Testis (tissue), 3 donors: Measurements from ENCODE around the gene RABEP2. TPM values are rescaled to one million over a fixed set of nuclear protein-coding genes. Genes with fewer than 3 reads are reported as not detected.
"Not testable (repeated sequence)": the region's sequence is repeated elsewhere in the genome, so short reads cannot be mapped to it uniquely, and the experiment has no call there.

Experiments used
- DNase-seq: peaks from one replicate; pipeline ENCODE4 v3.0.0-alpha.2; 2019
- H3K27ac ChIP-seq, 2 donors: fragments of 200-600 bp; sonication (generic); one replicate each; pipeline ENCODE4 v1.5.1; 2019
- H3K27me3 ChIP-seq: fragments of 200-600 bp; sonication (generic); one replicate; pipeline ENCODE4 v1.5.1; 2019
- H3K36me3 ChIP-seq: fragments of 200-600 bp; sonication (generic); one replicate; pipeline ENCODE4 v1.5.1; 2017; ENCODE audit warnings: low read depth; ENCODE audit errors: missing control alignments
- H3K4me1 ChIP-seq: fragments of 200-600 bp; sonication (generic); one replicate; pipeline ENCODE4 v1.5.1; 2019
- H3K4me3 ChIP-seq, 2 donors: fragments of 200-600 bp; sonication (generic); one replicate each; pipeline ENCODE4 v1.5.1; 2017 to 2019
- H3K9me3 ChIP-seq: fragments of 200-600 bp; sonication (generic); one replicate; pipeline ENCODE4 v1.5.1; 2017
- CTCF ChIP-seq, 3 experiments: fragments of 450-650 bp in 2 of 3; fragments of 200-600 bp in 1 of 3; sonication (generic) in 1 of 3; IDR thresholded peaks; one replicate each; pipeline ENCODE4 v1.5.1; 2016 to 2019; ENCODE audit warnings: antibody characterized with exemption in 3 of 3, mild to moderate bottlenecking in 2 of 3, moderate library complexity in 1 of 3
- POLR2A ChIP-seq: fragments of 450-650 bp; IDR thresholded peaks from one replicate; pipeline ENCODE4 v1.6.1; 2017; ENCODE audit warnings: antibody characterized with exemption, mild to moderate bottlenecking, moderate library complexity
- WGBS, 2 donors: methylation state at CpG; one replicate each; pipeline ENCODE4 v1.1.5; 2018; 5-methylcytosine and 5-hydroxymethylcytosine counted together
- intact Hi-C: fragments of 100-400 bp; cut with DNase I; formaldehyde crosslinking; loops from one replicate; pipeline ENCODE4 v1.15.1; 2023; ENCODE audit warnings: low total_unique reads
- polyA plus RNA-seq: library from polyadenylated mRNA; stranded (reverse); fragments of 350-450 nt; fragmentation: Illumina TruSeq; extraction: RNeasy Lipid Tissue Mini Kit (QIAGEN cat#74804); gene quantifications from one replicate; pipeline ENCODE4 v1.2.3, GENCODE V29; 2014; ENCODE audit warnings: low read depth, low replicate concordance; ENCODE audit not compliant: insufficient read depth
- total RNA-seq, 2 donors: library from RNA; depleted of rRNA; stranded (reverse); fragments of >200 nt; gene quantifications; one replicate each; pipeline ENCODE4 v1.2.3, GENCODE V29; 2016

Gene RABEP2
- total and polyA plus RNA-seq, 3 donors from 2014 or later, result 14.2 to 51.8 (median 43.3) TPM

DNA sequence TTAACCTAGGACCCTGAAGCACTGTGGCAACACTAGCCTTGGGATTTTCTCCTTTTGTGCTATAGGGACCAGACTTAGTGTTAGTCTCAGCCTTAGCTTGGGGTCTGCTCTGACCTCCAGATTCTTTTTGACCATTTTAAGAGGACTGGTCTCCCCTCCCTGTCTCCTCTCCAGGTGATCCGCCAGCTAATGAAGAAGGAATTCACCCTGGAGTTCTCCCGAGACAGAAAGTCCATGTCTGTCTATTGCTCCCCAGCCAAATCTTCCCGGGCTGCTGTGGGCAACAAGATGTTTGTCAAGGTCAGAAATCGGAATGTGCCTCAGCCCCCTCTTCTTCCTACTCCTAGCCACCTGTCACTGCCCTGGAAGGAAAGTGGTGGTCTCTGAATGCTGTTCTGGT lies 27.2 kb downstream of the RABEP2 start:
- Histone ChIP-seq H3K4me1 (no peaks in the 10 kb centered on the region), H3K4me3 (no peak overlapping the region), H3K27ac (no peak overlapping the region), H3K27me3 (no peaks in the 10 kb centered on the region), H3K36me3 (no peaks in the 10 kb centered on the region), H3K9me3 (no peaks in the 10 kb centered on the region)
- DNase-seq, result no peak
- intact Hi-C loops, result no loop called here
- 36 to 54% methylated on average over 4 of the region's 4 CpGs for WGBS, 2 donors
- TF ChIP-seq POLR2A, result no peak
- no peak for TF ChIP-seq CTCF (IDR thresholded peaks at IDR 0.05)

- WGBS, 2 donors, result 73 to 87% methylated on average over 4 of the region's 4 CpGs
- Histone ChIP-seq H3K27ac (no peak overlapping the region), H3K27me3 (no peaks in the 10 kb centered on the region), H3K36me3 (no peaks in the 10 kb centered on the region), H3K4me1 (no peaks in the 10 kb centered on the region), H3K9me3 (no peaks in the 10 kb centered on the region), H3K4me3 (no peak overlapping the region)
- TF ChIP-seq CTCF (IDR thresholded peaks at IDR 0.05), result no peak
- no peak for TF ChIP-seq POLR2A
- intact Hi-C loops, result no loop called here
- DNase-seq, result no peak
Observed at GRCh38 chr16:28895609-28896008, 29.4 kb downstream of the RABEP2 start.

DNA sequence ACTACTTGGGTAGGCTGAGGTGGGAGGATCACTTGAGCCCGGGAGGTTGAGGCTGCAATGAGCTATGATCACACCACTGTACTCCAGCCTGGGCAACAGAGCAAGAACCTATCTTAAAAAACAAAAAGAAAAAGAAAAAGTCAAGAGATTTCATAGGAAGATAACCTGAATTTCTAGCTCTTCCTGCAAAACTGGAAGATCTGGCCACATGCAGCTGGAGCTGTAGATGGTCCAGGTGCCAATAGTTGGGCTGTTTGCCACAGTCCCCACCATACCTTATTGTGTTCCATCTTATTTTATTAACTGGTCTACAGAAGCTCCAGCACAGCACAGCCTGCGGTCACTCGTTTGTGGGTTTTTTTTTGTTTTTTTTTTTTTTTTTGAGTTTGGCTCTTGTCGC lies 31.7 kb downstream of the RABEP2 start:
- Histone ChIP-seq H3K4me3 (no peak overlapping the region), H3K9me3 (no peaks in the 10 kb centered on the region), H3K27me3 (no peaks in the 10 kb centered on the region), H3K4me1 (no peaks in the 10 kb centered on the region), H3K27ac (no peak overlapping the region), H3K36me3 (no peaks in the 10 kb centered on the region)
- DNase-seq, result no peak
- WGBS, 2 donors, result 93 to 97% methylated on average over 4 of the region's 4 CpGs
- intact Hi-C loops, result no loop called here
- TF ChIP-seq CTCF (IDR thresholded peaks at IDR 0.05), result no peak
- TF ChIP-seq POLR2A, result no peak

DNA sequence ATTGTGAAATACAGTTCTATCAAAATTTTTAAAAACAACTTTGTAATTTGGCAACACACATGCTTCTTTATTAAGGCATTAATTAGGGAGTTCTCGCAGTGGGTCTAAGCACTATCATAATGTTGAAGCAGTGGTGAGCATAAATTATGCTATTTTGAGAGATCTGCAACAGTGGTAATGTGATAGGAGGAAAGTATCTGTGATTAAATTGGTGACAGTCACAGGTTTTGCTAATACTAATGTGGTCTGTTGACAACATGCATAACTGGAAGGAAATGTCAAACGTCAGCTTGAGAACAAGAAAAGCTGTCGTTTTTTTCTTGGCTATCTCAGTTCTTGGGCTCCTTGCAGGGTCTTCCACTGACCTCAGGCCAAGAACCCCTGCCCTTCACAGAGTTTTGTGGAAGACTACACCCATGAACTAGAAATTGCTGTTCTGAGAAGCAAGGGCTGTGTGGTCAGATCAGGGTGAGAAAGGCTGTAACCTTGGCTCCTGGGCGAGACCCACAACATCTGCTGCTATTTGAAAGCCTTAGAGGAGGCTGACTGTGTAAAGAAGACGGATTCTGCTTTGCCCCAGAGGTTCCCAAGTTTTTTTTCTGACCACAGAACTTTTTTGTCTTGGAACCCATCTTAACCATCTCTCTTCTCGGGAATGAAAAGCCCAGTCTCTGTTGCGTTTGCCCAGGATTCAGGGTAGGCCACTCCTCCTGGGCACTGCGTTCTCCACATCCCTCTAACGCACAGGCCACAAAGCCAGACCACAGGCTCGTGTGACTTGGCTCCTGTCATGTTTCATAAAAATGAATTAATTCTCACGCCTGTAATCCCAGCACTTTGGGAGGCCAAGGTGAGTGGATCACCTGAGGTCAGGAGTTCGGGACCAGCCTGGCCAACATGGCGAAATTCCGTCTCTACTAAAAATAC lies 32.8 kb downstream of the RABEP2 start:
- no peak for DNase-seq
- WGBS, 2 donors, result 80 to 83% methylated on average over 14 of the region's 14 CpGs
- TF ChIP-seq CTCF (IDR thresholded peaks at IDR 0.05) (no peak), POLR2A (no peak)

GRCh38 chr16:28890355-28890754 lies 34.7 kb downstream of the RABEP2 start:
- H3K4me3 ChIP-seq, H3K9me3 ChIP-seq, H3K27me3 ChIP-seq, H3K36me3 ChIP-seq, intact Hi-C loops, H3K4me1 ChIP-seq, H3K27ac ChIP-seq, DNase-seq: not testable (repeated sequence)
- WGBS, 2 donors, result 92 to 95% methylated on average over 5 of the region's 5 CpGs

More for the DNA sequence above, 32.8 kb downstream of the RABEP2 start:
- H3K36me3 ChIP-seq, result no peaks in the 10 kb centered on the region
- H3K27ac ChIP-seq, result no peak overlapping the region
- H3K4me1 ChIP-seq, result no peaks in the 10 kb centered on the region
- H3K27me3 ChIP-seq, result no peaks in the 10 kb centered on the region
- no peaks in the 10 kb centered on the region for H3K9me3 ChIP-seq
- no peak overlapping the region for H3K4me3 ChIP-seq
- intact Hi-C loops, result no loop called here
